Measurements from ENCODE around the gene NDUFS5.
A peak's percentile ranks its signal among the peaks of the same experiment; 100 is the strongest.
"Not testable (repeated sequence)": the region's sequence is repeated elsewhere in the genome, so short reads cannot be mapped to it uniquely, and the experiment has no call there.

The NDUFS5 gene

GRCh38 chr1:39026051-39026865 lies at the start of gene NDUFS5:
TSS of gene NDUFS5 (plus strand) at chr1:39026350. CDS start at chr1:39028725, 2,375 bp downstream.
- peak in 55 of 56 donors; percentile 32 to 91 (median 82) for DNase-seq

GRCh38 chr1:38977399-38978244 lies 48.5 kb upstream of the NDUFS5 start:
- DNase-seq = not testable (repeated sequence)

- DNase-seq = not testable (repeated sequence)
These were observed 48.0 kb upstream of the NDUFS5 start for GRCh38 chr1:38978245-38978542.

GRCh38 chr1:38979380-38979779 lies 46.8 kb upstream of the NDUFS5 start:
- DNase-seq = not testable (repeated sequence)

- no peak for DNase-seq
These were observed 36.2 kb upstream of the NDUFS5 start for GRCh38 chr1:38989979-38990378.

- no peak for DNase-seq
These were observed 35.8 kb upstream of the NDUFS5 start for GRCh38 chr1:38990386-38990737.

- DNase-seq = peak; percentile 84 to 100 (median 97)
These were observed 35.2 kb upstream of the NDUFS5 start, which contains the start of gene AKIRIN1 for GRCh38 chr1:38990738-38991637. TSS of gene AKIRIN1 (plus strand) at chr1:38991276. CDS start at chr1:38991381, 105 bp downstream.

- peak in 40 of 56 donors; percentile 4 to 69 (median 31) for DNase-seq
These were observed 34.3 kb upstream of the NDUFS5 start for GRCh38 chr1:38991638-38992411.

GRCh38 chr1:38992412-38993111 lies 33.6 kb upstream of the NDUFS5 start:
- DNase-seq = no peak

GRCh38 chr1:38994196-38994595 lies 32.0 kb upstream of the NDUFS5 start:
- DNase-seq = no peak

GRCh38 chr1:38997034-38997900 lies 28.9 kb upstream of the NDUFS5 start:
- no peak for DNase-seq

GRCh38 chr1:38997901-38998190 lies 28.3 kb upstream of the NDUFS5 start:
- DNase-seq = no peak

GRCh38 chr1:39001516-39002421 lies 24.4 kb upstream of the NDUFS5 start:
- no peak for DNase-seq

GRCh38 chr1:39003281-39003680 lies 22.9 kb upstream of the NDUFS5 start:
- DNase-seq = no peak

- DNase-seq = no peak
These were observed 22.4 kb upstream of the NDUFS5 start for GRCh38 chr1:39003794-39004193.

- no peak for DNase-seq
These were observed 19.9 kb upstream of the NDUFS5 start for GRCh38 chr1:39006287-39006686.

GRCh38 chr1:39006726-39007645 lies 19.2 kb upstream of the NDUFS5 start:
- DNase-seq = no peak

All from amygdala (tissue), 56 donors.